Measurements from ENCODE around the gene BBS12.

BBS12 gene

GRCh38 chr4:122733787-122734120 is 1.2 kb downstream of the BBS12 start:
- no peak for TF ChIP-seq CEBPB (IDR thresholded peaks at IDR 0.05)
- TF ChIP-seq MAX (IDR thresholded peaks at IDR 0.05), result no peak
- no peak for TF ChIP-seq TEAD4 (IDR thresholded peaks at IDR 0.05)

- no peak for TF ChIP-seq TEAD4 (IDR thresholded peaks at IDR 0.05)
- no peak for TF ChIP-seq MAX (IDR thresholded peaks at IDR 0.05)
- no peak for TF ChIP-seq NFIC (IDR thresholded peaks at IDR 0.05)
Measured at GRCh38 chr4:122739174-122739573, 6.7 kb downstream of the BBS12 start.

GRCh38 chr4:122742933-122743829 is 10.7 kb downstream of the BBS12 start:
- TF ChIP-seq TEAD4 (IDR thresholded peaks at IDR 0.05), result no peak

GRCh38 chr4:122744229-122744628 is 11.7 kb downstream of the BBS12 start:
- TF ChIP-seq TAF1 (IDR thresholded peaks at IDR 0.05; ENCODE audit: low read depth), result no peak

- TF ChIP-seq YY1 (IDR thresholded peaks at IDR 0.05; ENCODE audit: low read depth), result no peak
- no peak for TF ChIP-seq EGR1 (IDR thresholded peaks at IDR 0.05)
Measured at GRCh38 chr4:122746485-122746965, 14.0 kb downstream of the BBS12 start.

GRCh38 chr4:122747068-122747467 is 14.6 kb downstream of the BBS12 start:
- TF ChIP-seq TCF12 (IDR thresholded peaks at IDR 0.05; ENCODE audit: low read depth) (no peak), EGR1 (IDR thresholded peaks at IDR 0.05) (no peak), TAF1 (IDR thresholded peaks at IDR 0.05; ENCODE audit: low read depth) (no peak), CEBPB (IDR thresholded peaks at IDR 0.05) (no peak), NFIC (IDR thresholded peaks at IDR 0.05) (no peak), FOXM1 (IDR thresholded peaks at IDR 0.05; ENCODE audit: borderline replicate concordance, low read depth) (no peak), USF1 (IDR thresholded peaks at IDR 0.05) (no peak)

- TF ChIP-seq FOXM1 (IDR thresholded peaks at IDR 0.05; ENCODE audit: borderline replicate concordance, low read depth) (no peak), CEBPB (IDR thresholded peaks at IDR 0.05) (no peak), REST (IDR thresholded peaks at IDR 0.05; ENCODE audit: low read depth) (no peak), EGR1 (IDR thresholded peaks at IDR 0.05) (no peak), ZBTB7A (IDR thresholded peaks at IDR 0.05; ENCODE audit: low read depth) (no peak)
Measured at GRCh38 chr4:122747883-122748282, 15.4 kb downstream of the BBS12 start.

GRCh38 chr4:122749704-122750454 is 17.4 kb downstream of the BBS12 start:
- no peak for TF ChIP-seq YY1 (IDR thresholded peaks at IDR 0.05; ENCODE audit: low read depth)
- no peak for TF ChIP-seq EGR1 (IDR thresholded peaks at IDR 0.05)
- TF ChIP-seq TCF12 (IDR thresholded peaks at IDR 0.05; ENCODE audit: low read depth), result no peak
- TF ChIP-seq USF1 (IDR thresholded peaks at IDR 0.05), result no peak
- TF ChIP-seq MAX (IDR thresholded peaks at IDR 0.05), result no peak
- no peak for TF ChIP-seq RAD21 (IDR thresholded peaks at IDR 0.05; ENCODE audit: low read depth)
- no peak for TF ChIP-seq ZBTB7A (IDR thresholded peaks at IDR 0.05; ENCODE audit: low read depth)
- TF ChIP-seq TEAD4 (IDR thresholded peaks at IDR 0.05), result no peak
- no peak for TF ChIP-seq CREB1 (IDR thresholded peaks at IDR 0.05; ENCODE audit: low read depth)

- no peak for TF ChIP-seq NFIC (IDR thresholded peaks at IDR 0.05)
- no peak for TF ChIP-seq YY1 (IDR thresholded peaks at IDR 0.05; ENCODE audit: low read depth)
- no peak for TF ChIP-seq ZBTB7A (IDR thresholded peaks at IDR 0.05; ENCODE audit: low read depth)
- TF ChIP-seq USF1 (IDR thresholded peaks at IDR 0.05), result no peak
- TF ChIP-seq RAD21 (IDR thresholded peaks at IDR 0.05; ENCODE audit: low read depth), result no peak
- no peak for TF ChIP-seq REST (IDR thresholded peaks at IDR 0.05; ENCODE audit: low read depth)
- TF ChIP-seq CREB1 (IDR thresholded peaks at IDR 0.05; ENCODE audit: low read depth), result no peak
Measured at GRCh38 chr4:122755675-122756074, 23.2 kb downstream of the BBS12 start.

Data from Ishikawa (cell line).